Liver (tissue), 9 donors: ENCODE data around the gene PIAS4. TPM values are rescaled to one million over a fixed set of nuclear protein-coding genes. Genes with fewer than 3 reads are reported as not detected.

Experiments
- DNase-seq: peaks from one replicate; pipeline ENCODE4 v3.0.0-alpha.2; 2017; ENCODE audit warnings: low spot score
- H3K27ac ChIP-seq, 2 donors: one replicate each; pipeline ENCODE4 v1.7.0; 2013; ENCODE audit warnings: inconsistent platforms in 2 of 2, low read length in 2 of 2, control low read depth in 1 of 2, low read depth in 1 of 2, mild to moderate bottlenecking in 1 of 2
- H3K27me3 ChIP-seq, 4 donors: one replicate each; pipeline versions ENCODE4 v1.6.1 to v1.7.0; 2013; ENCODE audit warnings: low read length in 3 of 4, inconsistent platforms in 1 of 4, mild to moderate bottlenecking in 1 of 4, moderate library complexity in 1 of 4; ENCODE audit not compliant: control insufficient read depth in 4 of 4, insufficient read depth in 4 of 4
- H3K36me3 ChIP-seq, 4 donors: one replicate each; pipeline versions ENCODE4 v1.6.1 to v1.7.0; 2013; ENCODE audit warnings: low read length in 3 of 4, mild to moderate bottlenecking in 3 of 4, low read depth in 1 of 4, moderate library complexity in 1 of 4; ENCODE audit not compliant: control insufficient read depth in 4 of 4, insufficient read depth in 3 of 4
- H3K4me1 ChIP-seq, 4 donors: one replicate each; pipeline versions ENCODE4 v1.6.1 to v1.7.0; 2013; ENCODE audit warnings: low read length in 3 of 4, mild to moderate bottlenecking in 3 of 4, moderate library complexity in 1 of 4; ENCODE audit not compliant: control insufficient read depth in 4 of 4, insufficient read depth in 4 of 4
- H3K4me3 ChIP-seq, 3 donors: one replicate each; pipeline versions ENCODE4 v1.6.1 to v1.7.0; 2013; ENCODE audit warnings: low read length in 3 of 3, control low read depth in 1 of 3, low read depth in 1 of 3, mild to moderate bottlenecking in 1 of 3
- H3K9ac ChIP-seq, 2 donors: one replicate each; pipeline ENCODE4 v1.7.0; 2013; ENCODE audit warnings: low read length in 2 of 2, mild to moderate bottlenecking in 2 of 2, moderate library complexity in 2 of 2, control low read depth in 1 of 2, low read depth in 1 of 2
- H3K9me3 ChIP-seq, 4 donors: one replicate each; pipeline versions ENCODE4 v1.6.1 to v1.7.0; 2013; ENCODE audit warnings: low read length in 3 of 4; ENCODE audit not compliant: control insufficient read depth in 4 of 4
- EGR1 ChIP-seq, 2 donors: IDR thresholded peaks; 2 replicates each; pipeline ENCODE4 v1.6.1; 2016 to 2018; ENCODE audit warnings: antibody characterized with exemption in 2 of 2, low read depth in 2 of 2
- FOXA1 ChIP-seq: IDR thresholded peaks from 2 replicates; pipeline ENCODE4 v1.6.1; 2016; ENCODE audit warnings: antibody characterized with exemption
- GABPA ChIP-seq, 2 donors: IDR thresholded peaks in 1 of 2; conservative IDR thresholded peaks in 1 of 2; 2 replicates each; pipeline ENCODE4 v1.6.1; 2016; ENCODE audit warnings: antibody characterized with exemption in 2 of 2, mild to moderate bottlenecking in 1 of 2, moderate library complexity in 1 of 2
- HNF4A ChIP-seq, 2 donors: conservative IDR thresholded peaks; 2 replicates each; pipeline ENCODE4 v1.6.1; 2016; ENCODE audit warnings: antibody characterized with exemption in 2 of 2, mild to moderate bottlenecking in 2 of 2
- JUND ChIP-seq, 2 donors: IDR thresholded peaks; 2 replicates each; pipeline ENCODE4 v1.6.1; 2016; ENCODE audit warnings: antibody characterized with exemption in 2 of 2
- WGBS: extraction: QIAGEN DNeasy Blood & Tissue Kit; methylation state at CpG from one replicate; pipeline ENCODE4 v1.1.7; 2013; 5-methylcytosine and 5-hydroxymethylcytosine counted together
- polyA plus RNA-seq, 2 donors: library from polyadenylated mRNA; stranded (reverse) in 1 of 2; unstranded in 1 of 2; fragments of 200-250 nt in 1 of 2; fragments of >200 nt in 1 of 2; fragmentation: Nextera tagmentation in 1 of 2; extraction: Ambion mirVana in 1 of 2; gene quantifications; one replicate each; pipeline versions ENCODE4 v1.2.1 to v1.2.3, GENCODE V29; 2013 to 2015
- total RNA-seq, 2 donors: library from RNA; depleted of rRNA; stranded (reverse); fragments of >200 nt; gene quantifications; one replicate each; pipeline ENCODE4 v1.2.3, GENCODE V29; 2014
- TF ChIP-seq, protein P1 (sequence below): IDR thresholded peaks from 2 replicates; pipeline ENCODE4 v1.6.1; 2016; ENCODE audit warnings: antibody characterized with exemption
- TF ChIP-seq, protein P2 (sequence below): fragments of 150-350 bp; IDR thresholded peaks from 2 replicates; pipeline ENCODE4 v1.5.1; 2017; ENCODE audit warnings: improper control_type of control experiment, low read depth, low read length; ENCODE audit not compliant: missing input control
- TF ChIP-seq, protein P3 (sequence below): IDR thresholded peaks from 2 replicates; pipeline ENCODE4 v1.6.1; 2016; ENCODE audit warnings: antibody characterized with exemption, mild to moderate bottlenecking
- donor health status: healthy.
- donor health status: healthy.
- donor health status: healthy.
- donor health status: healthy.
- donor health status: healthy.

The PIAS4 gene
- total and polyA plus RNA-seq, 4 donors: 5.6 to 14.1 (median 10.6) TPM

GRCh38 chr19:4007836-4008539 is 452 bp downstream of the PIAS4 start:
- peak; percentile 57 for DNase-seq
- peaks cover 24 to 55% (median 43%) of the 10 kb centered on the region in 4 donors for H3K4me1 ChIP-seq

GRCh38 chr19:4009990-4010807 is 2.7 kb downstream of the PIAS4 start:
- Histone ChIP-seq H3K36me3 (peaks cover 0 to 12% (median 8%) of the 10 kb centered on the region in 4 donors), H3K4me3 (no peak overlapping the region), H3K9ac (no peak overlapping the region), H3K9me3 (no peaks in the 10 kb centered on the region), H3K4me1 (peaks cover 26 to 73% (median 52%) of the 10 kb centered on the region in 4 donors), H3K27me3 (no peaks in the 10 kb centered on the region), H3K27ac (no peak overlapping the region)
- TF ChIP-seq, protein P1, sequence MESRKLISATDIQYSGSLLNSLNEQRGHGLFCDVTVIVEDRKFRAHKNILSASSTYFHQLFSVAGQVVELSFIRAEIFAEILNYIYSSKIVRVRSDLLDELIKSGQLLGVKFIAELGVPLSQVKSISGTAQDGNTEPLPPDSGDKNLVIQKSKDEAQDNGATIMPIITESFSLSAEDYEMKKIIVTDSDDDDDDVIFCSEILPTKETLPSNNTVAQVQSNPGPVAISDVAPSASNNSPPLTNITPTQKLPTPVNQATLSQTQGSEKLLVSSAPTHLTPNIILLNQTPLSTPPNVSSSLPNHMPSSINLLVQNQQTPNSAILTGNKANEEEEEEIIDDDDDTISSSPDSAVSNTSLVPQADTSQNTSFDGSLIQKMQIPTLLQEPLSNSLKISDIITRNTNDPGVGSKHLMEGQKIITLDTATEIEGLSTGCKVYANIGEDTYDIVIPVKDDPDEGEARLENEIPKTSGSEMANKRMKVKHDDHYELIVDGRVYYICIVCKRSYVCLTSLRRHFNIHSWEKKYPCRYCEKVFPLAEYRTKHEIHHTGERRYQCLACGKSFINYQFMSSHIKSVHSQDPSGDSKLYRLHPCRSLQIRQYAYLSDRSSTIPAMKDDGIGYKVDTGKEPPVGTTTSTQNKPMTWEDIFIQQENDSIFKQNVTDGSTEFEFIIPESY: no peak
- TF ChIP-seq EGR1 (IDR thresholded peaks at IDR 0.05; ENCODE audit: low read depth in 2 of 2): no peak
- TF ChIP-seq FOXA1: no peak
- TF ChIP-seq HNF4A (conservative IDR thresholded peaks at IDR 0.05): no peak
- no peak for DNase-seq
- 78% methylated on average over 24 of the region's 24 CpGs for WGBS

More at GRCh38 chr19:4007836-4008539, 452 bp downstream of the PIAS4 start:
- H3K4me3 ChIP-seq: peak overlapping the region; percentile 73 to 99 (median 92)
- TF ChIP-seq JUND (IDR thresholded peaks at IDR 0.05) (no peak), GABPA (IDR thresholded peaks at IDR 0.05 in 1 of 2, conservative IDR thresholded peaks at IDR 0.05 in 1 of 2) (no peak)
- TF ChIP-seq, protein P2, sequence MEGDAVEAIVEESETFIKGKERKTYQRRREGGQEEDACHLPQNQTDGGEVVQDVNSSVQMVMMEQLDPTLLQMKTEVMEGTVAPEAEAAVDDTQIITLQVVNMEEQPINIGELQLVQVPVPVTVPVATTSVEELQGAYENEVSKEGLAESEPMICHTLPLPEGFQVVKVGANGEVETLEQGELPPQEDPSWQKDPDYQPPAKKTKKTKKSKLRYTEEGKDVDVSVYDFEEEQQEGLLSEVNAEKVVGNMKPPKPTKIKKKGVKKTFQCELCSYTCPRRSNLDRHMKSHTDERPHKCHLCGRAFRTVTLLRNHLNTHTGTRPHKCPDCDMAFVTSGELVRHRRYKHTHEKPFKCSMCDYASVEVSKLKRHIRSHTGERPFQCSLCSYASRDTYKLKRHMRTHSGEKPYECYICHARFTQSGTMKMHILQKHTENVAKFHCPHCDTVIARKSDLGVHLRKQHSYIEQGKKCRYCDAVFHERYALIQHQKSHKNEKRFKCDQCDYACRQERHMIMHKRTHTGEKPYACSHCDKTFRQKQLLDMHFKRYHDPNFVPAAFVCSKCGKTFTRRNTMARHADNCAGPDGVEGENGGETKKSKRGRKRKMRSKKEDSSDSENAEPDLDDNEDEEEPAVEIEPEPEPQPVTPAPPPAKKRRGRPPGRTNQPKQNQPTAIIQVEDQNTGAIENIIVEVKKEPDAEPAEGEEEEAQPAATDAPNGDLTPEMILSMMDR: no peak
- TF ChIP-seq, protein P3, sequence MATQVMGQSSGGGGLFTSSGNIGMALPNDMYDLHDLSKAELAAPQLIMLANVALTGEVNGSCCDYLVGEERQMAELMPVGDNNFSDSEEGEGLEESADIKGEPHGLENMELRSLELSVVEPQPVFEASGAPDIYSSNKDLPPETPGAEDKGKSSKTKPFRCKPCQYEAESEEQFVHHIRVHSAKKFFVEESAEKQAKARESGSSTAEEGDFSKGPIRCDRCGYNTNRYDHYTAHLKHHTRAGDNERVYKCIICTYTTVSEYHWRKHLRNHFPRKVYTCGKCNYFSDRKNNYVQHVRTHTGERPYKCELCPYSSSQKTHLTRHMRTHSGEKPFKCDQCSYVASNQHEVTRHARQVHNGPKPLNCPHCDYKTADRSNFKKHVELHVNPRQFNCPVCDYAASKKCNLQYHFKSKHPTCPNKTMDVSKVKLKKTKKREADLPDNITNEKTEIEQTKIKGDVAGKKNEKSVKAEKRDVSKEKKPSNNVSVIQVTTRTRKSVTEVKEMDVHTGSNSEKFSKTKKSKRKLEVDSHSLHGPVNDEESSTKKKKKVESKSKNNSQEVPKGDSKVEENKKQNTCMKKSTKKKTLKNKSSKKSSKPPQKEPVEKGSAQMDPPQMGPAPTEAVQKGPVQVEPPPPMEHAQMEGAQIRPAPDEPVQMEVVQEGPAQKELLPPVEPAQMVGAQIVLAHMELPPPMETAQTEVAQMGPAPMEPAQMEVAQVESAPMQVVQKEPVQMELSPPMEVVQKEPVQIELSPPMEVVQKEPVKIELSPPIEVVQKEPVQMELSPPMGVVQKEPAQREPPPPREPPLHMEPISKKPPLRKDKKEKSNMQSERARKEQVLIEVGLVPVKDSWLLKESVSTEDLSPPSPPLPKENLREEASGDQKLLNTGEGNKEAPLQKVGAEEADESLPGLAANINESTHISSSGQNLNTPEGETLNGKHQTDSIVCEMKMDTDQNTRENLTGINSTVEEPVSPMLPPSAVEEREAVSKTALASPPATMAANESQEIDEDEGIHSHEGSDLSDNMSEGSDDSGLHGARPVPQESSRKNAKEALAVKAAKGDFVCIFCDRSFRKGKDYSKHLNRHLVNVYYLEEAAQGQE: no peak
- 2% methylated on average over 55 of the region's 55 CpGs for WGBS
- H3K36me3 ChIP-seq: peaks cover 0 to 2% (median 0%) of the 10 kb centered on the region in 4 donors
- peak overlapping the region; percentile 73 to 75 for H3K9ac ChIP-seq
- no peaks in the 10 kb centered on the region for H3K27me3 ChIP-seq
- no peaks in the 10 kb centered on the region for H3K9me3 ChIP-seq
- peak overlapping the region; percentile 23 to 71 for H3K27ac ChIP-seq
